HepG2 (cell line): ENCODE data around the gene POP7. TPM values are rescaled to one million over a fixed set of nuclear protein-coding genes. Genes with fewer than 3 reads are reported as not detected.

Experiments
- CAMTA2 ChIP-seq: sonication (generic); formaldehyde crosslinking; IDR thresholded peaks from 2 replicates; pipeline ENCODE4 v1.4.0; 2020; ENCODE audit warnings: mild to moderate bottlenecking, missing genetic modification reagents, borderline replicate concordance
- CBFB ChIP-seq: sonication (generic); formaldehyde crosslinking; IDR thresholded peaks from 2 replicates; pipeline ENCODE4 v1.4.0; 2020; ENCODE audit warnings: missing genetic modification reagents
- CBX2 ChIP-seq, 2 experiments: fragments of 200-600 bp in 1 of 2; sonication (generic); formaldehyde crosslinking in 1 of 2; IDR thresholded peaks; 2 replicates each; pipeline versions ENCODE4 v1.7.0 to v1.8.1; 2018 to 2022; ENCODE audit warnings: low read depth in 2 of 2, low read length in 1 of 2, mild to moderate bottlenecking in 1 of 2, missing genetic modification reagents in 1 of 2
- JUN ChIP-seq: sonication (generic); formaldehyde crosslinking; IDR thresholded peaks from 2 replicates; pipeline ENCODE4 v1.4.0; 2020; ENCODE audit warnings: mild to moderate bottlenecking, missing genetic modification reagents
- KLF16 ChIP-seq, 2 experiments: sonication (generic) in 1 of 2; formaldehyde crosslinking in 1 of 2; IDR thresholded peaks; 2 replicates each; pipeline versions ENCODE4 v1.6.1 to v1.8.0; 2016 to 2023; ENCODE audit warnings: missing genetic modification reagents in 2 of 2, missing compliant biosample characterization in 1 of 2
- ZNF205 ChIP-seq: IDR thresholded peaks from 2 replicates; pipeline ENCODE4 v1.6.1; 2018; ENCODE audit warnings: missing biosample characterization, missing genetic modification reagents
- ZNF333 ChIP-seq: sonication (generic); formaldehyde crosslinking; IDR thresholded peaks from 2 replicates; pipeline ENCODE4 v1.4.0; 2020; ENCODE audit warnings: mild to moderate bottlenecking, missing genetic modification reagents, borderline replicate concordance
- polyA plus RNA-seq, 8 experiments: library from polyadenylated mRNA; depleted of rRNA in 3 of 8; stranded (reverse) in 7 of 8; unstranded in 1 of 8; fragments of >200 nt; fragmentation: Illumina TruSeq in 4 of 8; extraction: Trizol in 4 of 8; gene quantifications; 2 replicates each; pipeline versions ENCODE4 v1.2.1 to v1.2.3, GENCODE V29; 2011 to 2016; ENCODE audit warnings: low read depth in 4 of 8, missing spikeins in 1 of 8, mixed read lengths in 1 of 8; ENCODE audit not compliant: insufficient read depth in 1 of 8
- total RNA-seq, 5 experiments: library from RNA; depleted of rRNA; stranded (reverse); fragments of >200 nt; fragmentation: Illumina TruSeq; extraction: Trizol; gene quantifications; 2 replicates each; pipeline ENCODE4 v1.2.3, GENCODE V29; 2016; ENCODE audit warnings: low read depth in 1 of 5
- TF ChIP-seq, protein P1 (sequence below): sonication (generic); formaldehyde crosslinking; IDR thresholded peaks from 2 replicates; pipeline ENCODE4 v1.4.0; 2020; ENCODE audit warnings: mild to moderate bottlenecking, missing genetic modification reagents
- TF ChIP-seq, protein P2 (sequence below): sonication (generic); formaldehyde crosslinking; IDR thresholded peaks from 2 replicates; pipeline ENCODE4 v1.5.0; 2020; ENCODE audit warnings: missing genetic modification reagents
- TF ChIP-seq, protein P3 (sequence below): sonication (generic); formaldehyde crosslinking; IDR thresholded peaks from 2 replicates; pipeline ENCODE4 v1.5.1; 2020; ENCODE audit warnings: mild to moderate bottlenecking, missing genetic modification reagents, moderate library complexity
- TF ChIP-seq, protein P4 (sequence below): IDR thresholded peaks from 2 replicates; pipeline ENCODE4 v1.6.1; 2016; ENCODE audit warnings: low read depth, missing genetic modification reagents, missing compliant biosample characterization
- TF ChIP-seq, protein P5 (sequence below): sonication (generic); formaldehyde crosslinking; IDR thresholded peaks from 2 replicates; pipeline ENCODE4 v1.9.0; 2022; ENCODE audit warnings: low read depth, missing genetic modification reagents

Gene POP7
- total and polyA plus RNA-seq, 2 of the 13 experiments (the other 11 are each of a cell fraction or from before 2014, with no cell fraction given), result 63.9 to 91.1 TPM

DNA sequence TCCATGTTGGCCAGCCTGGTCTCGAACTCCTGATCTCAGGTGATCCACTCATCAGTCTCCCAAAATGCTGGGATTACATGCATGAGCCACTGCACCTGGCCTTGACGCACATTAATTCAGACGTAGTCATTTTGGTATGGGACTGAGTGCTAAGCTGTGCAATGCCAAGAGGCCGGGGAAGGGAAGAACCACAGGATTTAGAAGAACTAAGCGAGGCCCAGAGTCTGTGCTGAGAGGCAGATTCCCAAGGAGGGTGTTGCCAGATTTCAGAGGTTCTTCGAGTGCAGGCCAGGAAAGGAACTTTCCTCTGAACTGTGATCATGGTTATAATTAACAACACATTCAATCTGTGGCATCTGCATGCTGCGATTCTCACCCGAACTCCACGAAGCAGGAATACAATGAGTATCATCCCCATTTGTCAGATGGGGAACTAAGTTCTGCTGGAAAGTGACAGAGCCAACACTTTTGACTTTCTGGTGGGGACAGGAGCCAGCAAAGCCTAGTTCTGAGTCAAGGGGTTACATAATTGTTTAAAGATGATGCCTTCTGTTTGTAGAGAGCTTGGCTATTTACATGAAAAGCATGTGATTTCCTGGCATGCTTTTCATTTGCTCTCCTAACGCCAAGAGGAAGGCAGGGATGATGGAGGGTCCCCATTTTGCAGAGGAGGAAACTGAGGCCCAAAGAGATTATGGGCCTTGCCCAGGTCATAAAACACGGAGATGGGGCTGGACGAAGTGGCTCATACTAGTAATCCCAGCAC, 21.3 kb downstream of the POP7 start (continued):
- TF ChIP-seq ZNF333 (CRISPR knock-in tag) (no peak), CBX2 (IDR thresholded peaks at IDR 0.05; ENCODE audit: low read depth, low read length) (no peak), CBX2 (CRISPR knock-in tag; IDR thresholded peaks at IDR 0.05; ENCODE audit: low read depth) (no peak), JUN (CRISPR knock-in tag) (no peak), CAMTA2 (CRISPR knock-in tag) (no peak), KLF16 (CRISPR knock-in tag; IDR thresholded peaks at IDR 0.05) (no peak; a peak in 1 of 4 replicates), CBFB (CRISPR knock-in tag) (no peak), ZNF205 (CRISPR knock-in tag) (no peak)
- TF ChIP-seq, protein P1, sequence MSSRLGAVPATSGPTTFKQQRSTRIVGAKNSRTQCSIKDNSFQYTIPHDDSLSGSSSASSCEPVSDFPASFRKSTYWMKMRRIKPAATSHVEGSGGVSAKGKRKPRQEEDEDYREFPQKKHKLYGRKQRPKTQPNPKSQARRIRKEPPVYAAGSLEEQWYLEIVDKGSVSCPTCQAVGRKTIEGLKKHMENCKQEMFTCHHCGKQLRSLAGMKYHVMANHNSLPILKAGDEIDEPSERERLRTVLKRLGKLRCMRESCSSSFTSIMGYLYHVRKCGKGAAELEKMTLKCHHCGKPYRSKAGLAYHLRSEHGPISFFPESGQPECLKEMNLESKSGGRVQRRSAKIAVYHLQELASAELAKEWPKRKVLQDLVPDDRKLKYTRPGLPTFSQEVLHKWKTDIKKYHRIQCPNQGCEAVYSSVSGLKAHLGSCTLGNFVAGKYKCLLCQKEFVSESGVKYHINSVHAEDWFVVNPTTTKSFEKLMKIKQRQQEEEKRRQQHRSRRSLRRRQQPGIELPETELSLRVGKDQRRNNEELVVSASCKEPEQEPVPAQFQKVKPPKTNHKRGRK (CRISPR knock-in tag), result no peak
- TF ChIP-seq, protein P2, sequence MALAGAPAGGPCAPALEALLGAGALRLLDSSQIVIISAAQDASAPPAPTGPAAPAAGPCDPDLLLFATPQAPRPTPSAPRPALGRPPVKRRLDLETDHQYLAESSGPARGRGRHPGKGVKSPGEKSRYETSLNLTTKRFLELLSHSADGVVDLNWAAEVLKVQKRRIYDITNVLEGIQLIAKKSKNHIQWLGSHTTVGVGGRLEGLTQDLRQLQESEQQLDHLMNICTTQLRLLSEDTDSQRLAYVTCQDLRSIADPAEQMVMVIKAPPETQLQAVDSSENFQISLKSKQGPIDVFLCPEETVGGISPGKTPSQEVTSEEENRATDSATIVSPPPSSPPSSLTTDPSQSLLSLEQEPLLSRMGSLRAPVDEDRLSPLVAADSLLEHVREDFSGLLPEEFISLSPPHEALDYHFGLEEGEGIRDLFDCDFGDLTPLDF (CRISPR knock-in tag), result no peak
- TF ChIP-seq, protein P3, sequence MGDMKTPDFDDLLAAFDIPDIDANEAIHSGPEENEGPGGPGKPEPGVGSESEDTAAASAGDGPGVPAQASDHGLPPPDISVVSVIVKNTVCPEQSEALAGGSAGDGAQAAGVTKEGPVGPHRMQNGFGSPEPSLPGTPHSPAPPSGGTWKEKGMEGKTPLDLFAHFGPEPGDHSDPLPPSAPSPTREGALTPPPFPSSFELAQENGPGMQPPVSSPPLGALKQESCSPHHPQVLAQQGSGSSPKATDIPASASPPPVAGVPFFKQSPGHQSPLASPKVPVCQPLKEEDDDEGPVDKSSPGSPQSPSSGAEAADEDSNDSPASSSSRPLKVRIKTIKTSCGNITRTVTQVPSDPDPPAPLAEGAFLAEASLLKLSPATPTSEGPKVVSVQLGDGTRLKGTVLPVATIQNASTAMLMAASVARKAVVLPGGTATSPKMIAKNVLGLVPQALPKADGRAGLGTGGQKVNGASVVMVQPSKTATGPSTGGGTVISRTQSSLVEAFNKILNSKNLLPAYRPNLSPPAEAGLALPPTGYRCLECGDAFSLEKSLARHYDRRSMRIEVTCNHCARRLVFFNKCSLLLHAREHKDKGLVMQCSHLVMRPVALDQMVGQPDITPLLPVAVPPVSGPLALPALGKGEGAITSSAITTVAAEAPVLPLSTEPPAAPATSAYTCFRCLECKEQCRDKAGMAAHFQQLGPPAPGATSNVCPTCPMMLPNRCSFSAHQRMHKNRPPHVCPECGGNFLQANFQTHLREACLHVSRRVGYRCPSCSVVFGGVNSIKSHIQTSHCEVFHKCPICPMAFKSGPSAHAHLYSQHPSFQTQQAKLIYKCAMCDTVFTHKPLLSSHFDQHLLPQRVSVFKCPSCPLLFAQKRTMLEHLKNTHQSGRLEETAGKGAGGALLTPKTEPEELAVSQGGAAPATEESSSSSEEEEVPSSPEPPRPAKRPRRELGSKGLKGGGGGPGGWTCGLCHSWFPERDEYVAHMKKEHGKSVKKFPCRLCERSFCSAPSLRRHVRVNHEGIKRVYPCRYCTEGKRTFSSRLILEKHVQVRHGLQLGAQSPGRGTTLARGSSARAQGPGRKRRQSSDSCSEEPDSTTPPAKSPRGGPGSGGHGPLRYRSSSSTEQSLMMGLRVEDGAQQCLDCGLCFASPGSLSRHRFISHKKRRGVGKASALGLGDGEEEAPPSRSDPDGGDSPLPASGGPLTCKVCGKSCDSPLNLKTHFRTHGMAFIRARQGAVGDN (CRISPR knock-in tag), result no peak
- TF ChIP-seq, protein P4, sequence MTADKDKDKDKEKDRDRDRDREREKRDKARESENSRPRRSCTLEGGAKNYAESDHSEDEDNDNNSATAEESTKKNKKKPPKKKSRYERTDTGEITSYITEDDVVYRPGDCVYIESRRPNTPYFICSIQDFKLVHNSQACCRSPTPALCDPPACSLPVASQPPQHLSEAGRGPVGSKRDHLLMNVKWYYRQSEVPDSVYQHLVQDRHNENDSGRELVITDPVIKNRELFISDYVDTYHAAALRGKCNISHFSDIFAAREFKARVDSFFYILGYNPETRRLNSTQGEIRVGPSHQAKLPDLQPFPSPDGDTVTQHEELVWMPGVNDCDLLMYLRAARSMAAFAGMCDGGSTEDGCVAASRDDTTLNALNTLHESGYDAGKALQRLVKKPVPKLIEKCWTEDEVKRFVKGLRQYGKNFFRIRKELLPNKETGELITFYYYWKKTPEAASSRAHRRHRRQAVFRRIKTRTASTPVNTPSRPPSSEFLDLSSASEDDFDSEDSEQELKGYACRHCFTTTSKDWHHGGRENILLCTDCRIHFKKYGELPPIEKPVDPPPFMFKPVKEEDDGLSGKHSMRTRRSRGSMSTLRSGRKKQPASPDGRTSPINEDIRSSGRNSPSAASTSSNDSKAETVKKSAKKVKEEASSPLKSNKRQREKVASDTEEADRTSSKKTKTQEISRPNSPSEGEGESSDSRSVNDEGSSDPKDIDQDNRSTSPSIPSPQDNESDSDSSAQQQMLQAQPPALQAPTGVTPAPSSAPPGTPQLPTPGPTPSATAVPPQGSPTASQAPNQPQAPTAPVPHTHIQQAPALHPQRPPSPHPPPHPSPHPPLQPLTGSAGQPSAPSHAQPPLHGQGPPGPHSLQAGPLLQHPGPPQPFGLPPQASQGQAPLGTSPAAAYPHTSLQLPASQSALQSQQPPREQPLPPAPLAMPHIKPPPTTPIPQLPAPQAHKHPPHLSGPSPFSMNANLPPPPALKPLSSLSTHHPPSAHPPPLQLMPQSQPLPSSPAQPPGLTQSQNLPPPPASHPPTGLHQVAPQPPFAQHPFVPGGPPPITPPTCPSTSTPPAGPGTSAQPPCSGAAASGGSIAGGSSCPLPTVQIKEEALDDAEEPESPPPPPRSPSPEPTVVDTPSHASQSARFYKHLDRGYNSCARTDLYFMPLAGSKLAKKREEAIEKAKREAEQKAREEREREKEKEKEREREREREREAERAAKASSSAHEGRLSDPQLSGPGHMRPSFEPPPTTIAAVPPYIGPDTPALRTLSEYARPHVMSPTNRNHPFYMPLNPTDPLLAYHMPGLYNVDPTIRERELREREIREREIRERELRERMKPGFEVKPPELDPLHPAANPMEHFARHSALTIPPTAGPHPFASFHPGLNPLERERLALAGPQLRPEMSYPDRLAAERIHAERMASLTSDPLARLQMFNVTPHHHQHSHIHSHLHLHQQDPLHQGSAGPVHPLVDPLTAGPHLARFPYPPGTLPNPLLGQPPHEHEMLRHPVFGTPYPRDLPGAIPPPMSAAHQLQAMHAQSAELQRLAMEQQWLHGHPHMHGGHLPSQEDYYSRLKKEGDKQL (CRISPR knock-in tag), result no peak
- TF ChIP-seq, protein P5, sequence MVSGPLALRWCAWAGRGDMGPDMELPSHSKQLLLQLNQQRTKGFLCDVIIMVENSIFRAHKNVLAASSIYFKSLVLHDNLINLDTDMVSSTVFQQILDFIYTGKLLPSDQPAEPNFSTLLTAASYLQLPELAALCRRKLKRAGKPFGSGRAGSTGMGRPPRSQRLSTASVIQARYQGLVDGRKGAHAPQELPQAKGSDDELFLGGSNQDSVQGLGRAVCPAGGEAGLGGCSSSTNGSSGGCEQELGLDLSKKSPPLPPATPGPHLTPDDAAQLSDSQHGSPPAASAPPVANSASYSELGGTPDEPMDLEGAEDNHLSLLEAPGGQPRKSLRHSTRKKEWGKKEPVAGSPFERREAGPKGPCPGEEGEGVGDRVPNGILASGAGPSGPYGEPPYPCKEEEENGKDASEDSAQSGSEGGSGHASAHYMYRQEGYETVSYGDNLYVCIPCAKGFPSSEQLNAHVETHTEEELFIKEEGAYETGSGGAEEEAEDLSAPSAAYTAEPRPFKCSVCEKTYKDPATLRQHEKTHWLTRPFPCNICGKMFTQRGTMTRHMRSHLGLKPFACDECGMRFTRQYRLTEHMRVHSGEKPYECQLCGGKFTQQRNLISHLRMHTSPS (CRISPR knock-in tag), result no peak
